Central memory CD4-positive, alpha-beta T cell (primary cell): Measurements from ENCODE around the gene ANXA2.

Experiments
- DNase-seq: peaks from one replicate; pipeline ENCODE4 v3.0.0; 2022

The ANXA2 gene

DNA sequence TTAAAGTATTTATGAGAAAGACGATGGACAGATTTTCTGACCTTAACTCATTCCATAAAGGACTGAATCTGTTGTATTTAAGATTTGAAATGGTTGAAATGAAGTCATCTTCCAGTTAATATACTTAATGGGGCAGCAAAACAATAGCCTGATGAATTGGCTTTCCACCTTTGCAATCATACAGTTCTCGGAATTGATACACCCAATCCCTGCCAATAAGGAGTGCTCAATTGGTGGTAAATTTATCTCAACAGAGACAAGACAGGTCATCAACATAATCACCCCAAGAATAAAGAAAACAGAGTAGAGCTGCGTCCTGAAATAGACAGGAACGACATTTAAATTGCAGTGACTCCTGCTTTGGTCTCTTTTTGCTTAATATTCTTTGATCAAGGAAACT, 11.2 kb downstream of the ANXA2 start:
- no peak for DNase-seq

- no peak for DNase-seq
Measured at GRCh38 chr15:60385620-60386552, 11.9 kb downstream of the ANXA2 start.

- DNase-seq = no peak
Measured at GRCh38 chr15:60384526-60385126, 13.2 kb downstream of the ANXA2 start.

DNA sequence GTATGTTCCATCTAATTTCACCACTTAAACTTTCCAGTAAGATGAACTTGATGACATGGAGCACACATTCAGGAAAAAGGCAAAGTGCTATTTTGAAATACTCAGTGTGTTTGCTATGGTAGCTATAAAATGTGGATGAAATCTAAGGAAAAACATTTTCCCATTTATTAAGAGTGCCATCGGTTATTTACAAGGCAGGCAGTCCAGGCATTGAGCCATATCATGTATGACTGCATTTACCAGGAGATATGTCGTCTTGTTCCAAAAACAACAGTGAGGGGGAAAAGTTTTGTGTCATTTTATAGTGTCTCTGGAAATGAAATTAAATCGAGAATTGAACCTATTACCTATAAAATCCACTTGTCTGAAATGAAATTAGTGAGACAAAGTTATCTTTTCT, 13.7 kb downstream of the ANXA2 start:
- no peak for DNase-seq

GRCh38 chr15:60382773-60383674, 14.8 kb downstream of the ANXA2 start:
- no peak for DNase-seq

DNA sequence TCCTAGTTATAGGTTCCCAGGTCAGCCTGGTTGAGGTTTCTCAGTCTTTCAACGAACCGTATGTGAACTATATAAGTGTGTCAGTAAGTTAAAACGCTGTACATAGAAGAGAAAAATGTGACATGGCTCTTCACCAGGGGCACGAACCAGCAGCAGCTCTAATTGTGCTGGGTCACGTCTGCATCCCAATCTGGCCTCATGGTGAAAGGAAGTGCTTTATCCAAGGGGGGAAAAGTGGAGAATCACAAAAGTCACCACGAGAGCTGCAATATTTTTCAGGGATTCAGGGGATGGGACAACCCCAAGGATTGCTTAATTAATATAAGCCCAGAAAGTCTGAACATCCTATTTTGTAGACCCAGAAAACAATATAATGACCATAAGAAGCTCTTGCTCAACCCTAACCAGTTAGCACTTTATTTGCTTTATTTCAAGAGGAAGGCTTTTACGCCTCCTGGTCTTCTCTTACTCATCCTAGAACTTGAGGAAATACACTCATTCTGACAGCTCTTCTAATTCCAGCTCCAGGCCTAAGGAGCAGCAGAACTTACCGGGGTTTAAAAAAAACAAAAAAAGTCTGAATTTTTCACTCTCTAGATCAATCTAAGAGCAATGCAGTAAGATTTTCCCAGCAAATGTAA, 16.5 kb downstream of the ANXA2 start:
- no peak for DNase-seq

DNA sequence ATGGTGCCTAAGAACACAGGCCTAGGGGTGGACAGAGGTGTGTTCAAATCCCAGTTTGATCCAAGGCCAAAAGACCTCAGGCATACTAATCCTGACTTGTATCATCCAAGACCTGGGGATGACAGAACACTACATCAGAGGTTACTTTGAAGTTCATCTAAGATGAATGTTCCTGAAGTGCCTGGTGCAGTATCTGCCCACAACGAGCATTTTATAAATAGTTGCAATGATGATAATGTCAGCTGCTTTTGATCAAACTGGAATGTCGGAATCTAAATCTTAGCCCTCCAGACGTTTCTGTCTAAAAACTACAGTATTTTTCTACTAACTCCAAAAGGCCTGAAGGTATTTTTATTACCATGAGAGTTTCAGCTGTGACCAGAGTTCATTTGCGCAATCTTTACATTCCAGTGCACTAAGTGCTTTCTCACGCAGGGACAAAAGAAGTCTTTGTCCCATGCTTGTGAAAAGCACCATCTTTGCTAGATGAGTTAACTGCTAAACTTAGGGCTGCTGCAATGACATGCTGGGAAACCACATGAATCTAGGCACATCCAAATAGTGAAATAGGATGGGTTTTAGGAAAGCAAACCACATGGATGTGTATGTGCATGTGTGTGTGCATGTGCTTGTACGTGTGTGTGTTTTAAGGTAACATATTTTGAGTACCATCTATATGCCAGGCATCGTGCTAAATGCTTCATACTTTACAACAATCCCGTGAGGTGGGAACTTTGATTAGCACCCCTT, 18.1 kb downstream of the ANXA2 start:
- no peak for DNase-seq

GRCh38 chr15:60379185-60379524, 18.6 kb downstream of the ANXA2 start:
- DNase-seq = no peak

GRCh38 chr15:60376677-60377095, 21.1 kb downstream of the ANXA2 start:
- no peak for DNase-seq

- DNase-seq = no peak
Measured at GRCh38 chr15:60375306-60375705, 22.5 kb downstream of the ANXA2 start.

DNA sequence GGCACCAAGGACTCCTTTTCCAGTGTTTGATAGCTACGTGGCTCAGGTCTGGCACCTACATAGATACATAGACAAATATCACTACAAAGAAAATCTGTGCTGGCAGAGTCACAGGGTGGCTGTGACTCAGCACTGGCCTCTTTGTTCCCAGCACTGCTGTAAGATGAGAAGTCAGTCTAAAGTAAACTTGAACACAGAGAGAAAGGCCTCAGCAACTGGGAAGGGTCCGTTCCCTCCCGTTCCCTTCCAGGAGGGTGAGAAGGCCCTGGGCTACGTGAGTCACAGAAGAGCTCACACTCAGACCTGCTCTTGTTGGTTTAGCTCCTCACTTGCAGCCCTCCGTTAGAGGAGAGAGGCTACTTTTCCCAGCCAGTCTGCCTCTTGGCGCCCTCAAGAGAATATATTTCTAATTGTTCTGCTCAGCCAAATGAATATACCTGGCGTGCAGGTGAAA, 23.1 kb downstream of the ANXA2 start:
- no peak for DNase-seq

GRCh38 chr15:60374209-60374608, 23.6 kb downstream of the ANXA2 start:
- DNase-seq = no peak

- DNase-seq = no peak
Measured at GRCh38 chr15:60373745-60374144, 24.0 kb downstream of the ANXA2 start.

DNA sequence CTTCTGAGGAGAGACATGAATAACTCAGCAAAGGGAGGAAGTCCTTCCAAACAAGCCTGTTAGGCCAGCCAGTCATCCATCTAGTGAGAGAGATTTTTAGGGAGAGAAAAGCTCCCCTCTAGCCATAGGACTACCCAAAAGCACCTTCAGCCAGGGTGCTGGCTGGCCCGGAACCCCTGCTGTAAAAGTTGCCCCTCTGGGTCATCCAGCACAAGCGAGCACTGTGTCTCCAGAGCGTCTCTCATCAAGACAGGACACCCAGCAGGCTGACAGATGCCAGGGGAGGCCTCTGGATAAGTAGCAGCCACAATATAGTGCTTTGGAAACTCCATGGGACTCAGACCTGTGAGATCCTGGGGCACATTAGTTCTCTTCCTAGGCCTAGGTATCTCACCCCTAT, 24.5 kb downstream of the ANXA2 start:
- no peak for DNase-seq

GRCh38 chr15:60372756-60373155, 25.0 kb downstream of the ANXA2 start:
- no peak for DNase-seq

DNA sequence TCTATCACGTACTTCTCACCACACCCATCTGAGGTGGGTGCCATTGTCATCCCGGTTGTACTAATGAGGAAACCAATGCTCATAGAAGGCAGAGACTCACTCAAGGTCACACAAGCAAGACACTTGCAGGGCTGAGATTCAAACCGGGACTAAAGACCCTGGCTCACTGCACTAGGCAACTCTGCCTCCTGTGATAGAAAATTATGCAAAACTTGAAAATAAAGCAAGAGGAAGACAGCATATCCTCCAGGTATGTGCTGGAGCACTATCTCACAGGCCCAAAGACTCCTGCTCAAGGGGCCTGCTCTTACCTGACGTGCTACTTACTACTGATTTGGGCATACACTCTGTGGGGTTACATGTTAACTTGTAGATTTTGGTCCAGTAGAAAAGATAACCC, 25.6 kb downstream of the ANXA2 start:
- DNase-seq = no peak

GRCh38 chr15:60371175-60372051, 26.4 kb downstream of the ANXA2 start:
- no peak for DNase-seq

- no peak for DNase-seq
Measured at GRCh38 chr15:60370869-60371136, 27.0 kb downstream of the ANXA2 start.

DNA sequence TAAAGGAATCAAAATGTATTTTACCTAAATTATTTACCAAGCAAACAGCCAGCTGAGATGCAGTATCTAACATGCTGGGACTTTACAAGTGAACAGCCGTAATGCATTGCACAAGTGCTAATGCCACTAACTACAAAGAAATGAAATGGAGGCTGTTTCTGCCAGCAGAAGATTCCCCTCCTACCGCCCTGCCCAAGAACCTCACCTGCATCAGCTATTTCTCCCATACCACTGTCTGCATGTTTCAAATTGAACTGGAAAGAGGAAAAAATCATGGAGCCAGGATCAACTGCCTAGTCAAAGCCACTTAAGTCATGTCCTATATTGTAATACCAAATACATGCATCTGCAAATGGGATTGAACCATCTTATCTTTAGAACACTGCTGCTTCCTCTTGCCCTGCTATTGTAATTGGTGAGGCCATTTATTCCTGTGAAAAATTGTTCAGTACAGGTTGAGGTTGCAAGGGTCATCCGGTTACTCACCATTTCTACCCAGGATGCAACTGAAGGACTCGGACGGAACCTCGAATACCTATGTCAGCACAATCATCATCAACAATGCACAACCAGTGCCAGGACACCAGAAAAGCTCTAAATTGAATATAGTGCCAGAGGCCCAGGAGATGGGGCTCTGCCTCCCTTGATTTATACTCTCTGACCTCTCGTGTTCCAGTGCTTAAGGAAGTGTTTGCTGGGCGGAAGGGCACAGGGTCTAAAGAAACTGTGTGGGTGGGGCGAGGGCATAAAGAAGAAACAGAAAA, 27.5 kb downstream of the ANXA2 start:
- DNase-seq = no peak

DNA sequence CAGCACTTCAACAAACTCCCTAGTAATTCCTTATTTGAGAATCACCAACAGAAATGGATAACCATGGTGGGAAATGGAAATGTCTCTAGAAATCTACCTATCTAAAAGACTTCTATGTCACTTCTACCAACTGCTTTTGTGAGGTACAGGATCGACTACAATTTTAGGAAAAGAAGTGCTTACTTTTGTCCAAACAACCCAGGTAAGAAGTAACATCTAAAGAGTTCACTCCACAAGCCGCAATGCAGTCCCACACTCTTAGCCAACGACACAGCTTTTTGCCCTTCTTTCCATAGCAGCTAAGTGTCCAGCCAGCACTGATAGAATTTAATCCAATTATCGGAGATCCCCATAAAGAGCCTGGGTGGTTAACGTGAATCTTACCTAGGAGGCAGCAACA, 28.1 kb downstream of the ANXA2 start:
- no peak for DNase-seq

DNA sequence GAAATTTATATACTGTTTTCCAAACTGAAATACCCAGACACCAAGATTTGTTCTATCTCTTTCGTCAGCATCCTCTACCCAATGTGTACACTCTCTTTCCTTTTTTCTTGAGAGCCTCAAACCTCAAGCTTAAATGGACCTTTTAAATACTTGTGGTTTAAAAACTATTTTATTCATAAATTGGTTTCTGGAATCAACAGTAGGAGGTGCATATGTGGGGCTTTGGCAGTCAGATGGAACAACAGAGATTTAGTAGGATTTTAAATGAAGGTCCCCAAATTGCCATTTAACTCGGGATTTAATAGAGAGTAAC, 33.2 kb downstream of the ANXA2 start:
- DNase-seq = no peak
